SK-N-SH treated with all-trans-retinoic acid at 6 μM for 48 hours (cell line): ENCODE data around the gene RPL7A.

Source experiments
- ATAC-seq: fragments of 200-7000 bp; cut with Tn5 transposase; 3 replicates; pipeline ENCODE4 v1.9.1; 2020; ENCODE audit warnings: mild to moderate bottlenecking, moderate library complexity
- ARNTL ChIP-seq: fragments of 450-650 bp; formaldehyde crosslinking; IDR thresholded peaks from 2 replicates; pipeline ENCODE4 v1.5.0; 2020; ENCODE audit warnings: low read depth, mild to moderate bottlenecking, moderate library complexity, borderline replicate concordance
- BACH2 ChIP-seq: fragments of 250-450 bp; sonication (Bioruptor Pico); IDR thresholded peaks from 2 replicates; pipeline ENCODE4 v1.9.0; 2021; ENCODE audit warnings: mild to moderate bottlenecking, borderline replicate concordance
- CREB5 ChIP-seq: fragments of 250-450 bp; sonication (Bioruptor Pico); IDR thresholded peaks from 2 replicates; pipeline ENCODE4 v1.5.1; 2020; ENCODE audit warnings: low read depth, mild to moderate bottlenecking, moderate library complexity
- CSDC2 ChIP-seq: fragments of 250-450 bp; sonication (Bioruptor Pico); IDR thresholded peaks from 2 replicates; pipeline ENCODE4 v1.5.0; 2020; ENCODE audit warnings: mild to moderate bottlenecking, moderate library complexity
- CSRNP3 ChIP-seq: fragments of 250-450 bp; sonication (Bioruptor Pico); IDR thresholded peaks from 2 replicates; pipeline ENCODE4 v1.5.1; 2021; ENCODE audit warnings: mild to moderate bottlenecking, moderate library complexity
- ESRRG ChIP-seq: fragments of 250-450 bp; sonication (Bioruptor Pico); IDR thresholded peaks from 2 replicates; pipeline ENCODE4 v1.6.1; 2021; ENCODE audit warnings: mild to moderate bottlenecking
- GLIS3 ChIP-seq: fragments of 250-450 bp; sonication (Bioruptor Pico); IDR thresholded peaks from 2 replicates; pipeline ENCODE4 v1.5.0; 2020; ENCODE audit warnings: mild to moderate bottlenecking, moderate library complexity
- ISL1 ChIP-seq: fragments of 250-450 bp; sonication (Bioruptor Pico); IDR thresholded peaks from 2 replicates; pipeline ENCODE4 v2.1.2; 2022; ENCODE audit warnings: mild to moderate bottlenecking, moderate library complexity
- OSR1 ChIP-seq: fragments of 250-450 bp; sonication (Bioruptor Pico); IDR thresholded peaks from 2 replicates; pipeline ENCODE4 v1.8.0; 2022; ENCODE audit warnings: moderate library complexity, mild to moderate bottlenecking, inconsistent platforms
- PATZ1 ChIP-seq: fragments of 250-450 bp; sonication (Bioruptor Pico); IDR thresholded peaks from 2 replicates; pipeline ENCODE4 v1.8.0; 2020; ENCODE audit warnings: mild to moderate bottlenecking, moderate library complexity, borderline replicate concordance
- POU6F1 ChIP-seq: fragments of 250-450 bp; sonication (Bioruptor Pico); IDR thresholded peaks from 2 replicates; pipeline ENCODE4 v1.8.0; 2021; ENCODE audit warnings: low read depth, mild to moderate bottlenecking, moderate library complexity, borderline replicate concordance
- PPARA ChIP-seq: fragments of 250-450 bp; sonication (Bioruptor Pico); IDR thresholded peaks from 2 replicates; pipeline ENCODE4 v1.5.0; 2020; ENCODE audit warnings: mild to moderate bottlenecking, borderline replicate concordance
- RARB ChIP-seq: fragments of 250-450 bp; sonication (Bioruptor Pico); IDR thresholded peaks from 2 replicates; pipeline ENCODE4 v1.8.0; 2021; ENCODE audit warnings: mild to moderate bottlenecking, moderate library complexity
- SNAI2 ChIP-seq: fragments of 250-450 bp; sonication (Bioruptor Pico); IDR thresholded peaks from 2 replicates; pipeline ENCODE4 v1.5.0; 2020; ENCODE audit warnings: mild to moderate bottlenecking, moderate library complexity
- TCF4 ChIP-seq: fragments of 250-450 bp; sonication (Bioruptor Pico); IDR thresholded peaks from 2 replicates; pipeline ENCODE4 v1.8.0; 2021; ENCODE audit warnings: mild to moderate bottlenecking, moderate library complexity, borderline replicate concordance
- TOX ChIP-seq: fragments of 250-450 bp; sonication (Bioruptor Pico); IDR thresholded peaks from 2 replicates; pipeline ENCODE4 v1.8.0; 2021; ENCODE audit warnings: mild to moderate bottlenecking, moderate library complexity, borderline replicate concordance
- TSHZ2 ChIP-seq: fragments of 250-450 bp; sonication (Bioruptor Pico); IDR thresholded peaks from 2 replicates; pipeline ENCODE4 v1.5.0; 2020; ENCODE audit warnings: mild to moderate bottlenecking, moderate library complexity
- ZC3H10 ChIP-seq: fragments of 250-450 bp; sonication (Bioruptor Pico); IDR thresholded peaks from 2 replicates; pipeline ENCODE4 v1.5.1; 2021; ENCODE audit warnings: mild to moderate bottlenecking, moderate library complexity
- ZFP3 ChIP-seq: fragments of 250-450 bp; sonication (Bioruptor Pico); IDR thresholded peaks from 2 replicates; pipeline ENCODE4 v1.5.0; 2020; ENCODE audit warnings: mild to moderate bottlenecking, moderate library complexity
- ZFP30 ChIP-seq: fragments of 450-650 bp; formaldehyde crosslinking; IDR thresholded peaks from 2 replicates; pipeline ENCODE4 v1.5.0; 2022; ENCODE audit warnings: mild to moderate bottlenecking, moderate library complexity
- ZNF565 ChIP-seq: fragments of 450-650 bp; formaldehyde crosslinking; conservative IDR thresholded peaks from 2 replicates; pipeline ENCODE4 v1.5.0; 2020; ENCODE audit warnings: low read depth, mild to moderate bottlenecking, moderate library complexity
- ZNF70 ChIP-seq: fragments of 450-650 bp; formaldehyde crosslinking; IDR thresholded peaks from 2 replicates; pipeline ENCODE4 v1.5.0; 2020; ENCODE audit warnings: mild to moderate bottlenecking, moderate library complexity

RPL7A gene

GRCh38 chr9:133357656-133358055 is 9.6 kb downstream of the RPL7A start:
- no peak for TF ChIP-seq TOX (CRISPR knock-in tag)
- TF ChIP-seq BACH2 = no peak
- no peak for TF ChIP-seq CREB5 (CRISPR knock-in tag)
- no peak for TF ChIP-seq OSR1 (CRISPR knock-in tag)
- TF ChIP-seq CSRNP3 (CRISPR knock-in tag) = no peak
- TF ChIP-seq ZNF70 = no peak
- TF ChIP-seq PATZ1 (CRISPR knock-in tag) = no peak
- TF ChIP-seq GLIS3 = no peak
- TF ChIP-seq ISL1 (CRISPR knock-in tag) = no peak
- no peak for TF ChIP-seq ZC3H10 (CRISPR knock-in tag)
- no peak for TF ChIP-seq SNAI2
- TF ChIP-seq CSDC2 = no peak
- no peak for TF ChIP-seq TSHZ2 (CRISPR knock-in tag)
- TF ChIP-seq ESRRG = no peak
- no peak for TF ChIP-seq RARB (CRISPR knock-in tag)
- no peak for TF ChIP-seq ZFP30 (CRISPR knock-in tag)
- TF ChIP-seq PPARA (CRISPR knock-in tag) = no peak
- no peak for TF ChIP-seq ZNF565
- no peak for TF ChIP-seq ZFP3 (CRISPR knock-in tag)
- TF ChIP-seq ARNTL (CRISPR knock-in tag) = no peak
- ATAC-seq = no peak

- TF ChIP-seq TCF4 (CRISPR knock-in tag) = no peak
- TF ChIP-seq ZC3H10 (CRISPR knock-in tag) = no peak
- TF ChIP-seq ZFP3 (CRISPR knock-in tag) = no peak
- peak; percentile 3; the same call in 1 of the 3 replicates for ATAC-seq
Measured at GRCh38 chr9:133359399-133360175, 11.6 kb downstream of the RPL7A start.

GRCh38 chr9:133360400-133361393 is 12.7 kb downstream of the RPL7A start:
- TF ChIP-seq PATZ1 (CRISPR knock-in tag) = no peak
- no peak for TF ChIP-seq OSR1 (CRISPR knock-in tag)
- no peak for TF ChIP-seq RARB (CRISPR knock-in tag)
- TF ChIP-seq CSDC2 = no peak
- no peak for TF ChIP-seq TCF4 (CRISPR knock-in tag)
- no peak for TF ChIP-seq CREB5 (CRISPR knock-in tag)
- TF ChIP-seq ESRRG = no peak
- TF ChIP-seq SNAI2 = no peak
- no peak for TF ChIP-seq POU6F1 (CRISPR knock-in tag)
- TF ChIP-seq ZNF565 = no peak
- no peak for TF ChIP-seq TOX (CRISPR knock-in tag)
- no peak for TF ChIP-seq ZFP30 (CRISPR knock-in tag)
- ATAC-seq = no peak
